Head of caudate nucleus (tissue), 42 donors: ENCODE measurements around the gene BAG5.
"Not testable (repeated sequence)": the region's sequence is repeated elsewhere in the genome, so short reads cannot be mapped to it uniquely, and the experiment has no call there.

Experiments
- DNase-seq, 42 donors: peaks; one replicate each; pipeline versions ENCODE4 v3.0.0 to v3.0.0-alpha.2; 2020 to 2021; ENCODE audit warnings: mixed read lengths in 7 of 42
- intact Hi-C: fragments of 100-400 bp; cut with DNase I; formaldehyde crosslinking; loops from one replicate; pipeline ENCODE4 v1.15.0; 2022

Gene BAG5

GRCh38 chr14:103529383-103530365 lies 32.8 kb downstream of the BAG5 start:
- DNase-seq, result peak in 3 of 42 donors; percentile 6 to 41 (median 28)
- intact Hi-C loops, result no loop called here

DNA sequence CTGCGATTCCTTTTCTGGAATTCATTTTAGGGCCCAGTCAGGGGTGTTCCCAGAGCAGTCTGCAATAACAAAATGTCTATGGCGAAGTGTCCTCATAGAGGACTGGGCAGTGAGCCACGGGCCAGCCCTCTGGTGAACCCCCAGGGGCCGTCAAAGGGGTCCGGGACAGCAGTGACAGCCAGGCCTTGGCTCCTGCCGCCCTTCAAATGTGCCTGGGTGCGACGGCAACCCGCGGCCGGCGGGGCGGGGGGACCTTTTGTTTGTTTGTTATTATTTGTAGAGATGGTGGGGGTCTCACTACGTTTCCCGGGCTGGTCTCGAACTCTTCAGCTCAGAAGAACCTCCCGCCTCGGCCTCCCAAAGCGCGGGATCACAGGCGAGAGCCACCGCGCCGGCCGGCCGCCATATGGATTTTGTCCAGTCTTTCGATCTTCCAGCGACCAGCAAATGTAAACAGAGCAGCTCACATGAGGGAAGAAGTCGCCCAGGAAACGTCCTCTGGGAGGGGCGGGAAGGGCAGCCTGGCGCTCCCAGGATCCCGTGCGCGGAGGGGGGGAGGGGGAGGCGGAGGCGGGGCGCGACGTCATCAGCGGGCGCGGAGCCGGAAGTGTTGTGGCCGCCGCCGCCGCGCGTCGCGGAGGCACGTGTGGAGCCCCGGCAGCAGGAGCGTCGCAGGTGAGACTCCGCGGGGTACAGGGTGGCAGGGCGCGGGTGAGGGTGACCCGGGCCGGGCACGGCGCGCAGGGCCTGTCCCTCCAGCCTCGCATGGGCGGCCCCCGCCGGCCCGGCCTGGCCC lies 33.7 kb downstream of the BAG5 start, which contains the start of gene TRMT61A:
Gene TRMT61A, plus strand, starts transcription at position 610 of the 796 bp plus-strand sequence. CDS start 783 bp downstream, outside the sequence.
- intact Hi-C loops, result no loop called here
- peak; percentile 77 to 95 (median 87) for DNase-seq

DNA sequence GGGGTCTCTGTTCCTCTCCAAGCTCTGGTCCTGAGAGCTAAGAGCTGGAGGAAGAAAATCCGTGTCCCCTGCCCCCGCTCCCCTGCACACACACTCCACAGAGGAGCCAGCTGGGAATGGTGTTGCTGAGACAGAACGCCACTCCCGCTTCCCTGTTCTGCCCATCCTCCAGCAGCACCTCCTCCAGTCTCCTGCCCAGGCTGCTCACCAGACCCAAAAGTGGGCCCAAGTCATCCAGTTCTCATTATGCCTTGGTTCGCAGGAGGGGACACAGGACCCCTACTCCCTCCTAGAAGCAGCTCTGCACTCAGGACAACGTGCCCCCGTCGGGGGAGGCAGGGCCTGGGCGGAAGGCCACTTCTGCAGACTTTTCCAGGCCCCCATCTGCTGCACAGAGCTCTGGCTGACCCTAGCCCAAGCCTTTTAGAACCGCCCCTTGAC lies 34.3 kb downstream of the BAG5 start:
- intact Hi-C loops, result no loop called here

DNA sequence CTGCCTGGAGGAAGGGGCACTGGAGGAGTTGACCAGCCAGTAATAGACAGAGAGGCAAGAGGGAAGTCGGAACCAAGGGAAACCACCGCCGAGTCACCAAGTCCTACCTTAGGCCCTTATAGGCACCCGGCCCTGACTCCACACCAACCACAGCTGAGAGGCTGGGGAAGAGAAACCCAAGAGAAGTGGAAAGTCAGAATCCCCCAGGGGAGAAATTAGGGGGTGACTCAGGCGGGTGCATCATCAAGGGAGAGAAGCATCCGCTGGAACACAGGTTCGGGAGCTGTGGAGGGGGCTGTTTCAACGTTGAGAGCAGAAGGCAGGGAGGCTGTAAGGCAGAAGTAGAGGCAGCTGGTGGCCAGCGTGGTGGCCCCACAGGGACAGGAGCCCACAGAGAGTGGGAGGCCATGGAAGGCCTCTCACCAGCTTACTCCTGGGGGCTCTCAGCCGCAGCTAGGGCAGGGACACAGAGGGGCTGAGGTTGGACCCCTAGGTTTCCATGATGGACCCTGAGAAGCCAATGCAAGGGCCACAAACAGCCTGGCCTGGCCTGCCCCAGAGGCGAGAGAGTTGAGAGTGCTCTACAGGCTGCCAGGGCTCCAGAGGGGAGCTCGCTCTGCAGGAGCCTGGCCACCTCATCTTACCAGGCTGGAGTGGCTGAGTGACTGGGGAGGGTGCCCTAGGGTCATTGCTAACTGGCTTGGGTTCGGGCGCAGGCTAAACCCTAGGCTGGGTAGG lies 34.9 kb downstream of the BAG5 start:
- intact Hi-C loops, result no loop called here
- DNase-seq, result peak in 2 of 42 donors; percentile 18 to 32

More for the DNA sequence above, 34.3 kb downstream of the BAG5 start:
- peak in 25 of 42 donors; percentile 39 to 81 (median 66) for DNase-seq

DNA sequence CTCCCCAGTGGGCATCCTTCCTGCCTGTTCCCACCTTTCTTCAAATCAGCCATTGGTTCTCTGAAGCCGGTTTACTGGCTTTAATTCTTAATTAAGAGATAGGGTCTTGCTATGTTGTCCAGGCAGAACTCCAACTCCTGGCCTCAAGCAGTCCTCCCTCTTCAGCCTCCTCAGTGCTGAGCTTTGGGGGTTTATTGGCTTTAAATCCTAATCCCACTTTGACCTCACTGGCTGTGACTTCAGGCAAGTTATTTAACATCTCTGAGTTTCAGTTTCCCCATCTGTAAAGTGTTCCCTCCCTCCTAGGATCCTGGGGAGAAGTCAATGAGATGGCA lies 35.6 kb downstream of the BAG5 start:
- no peak for DNase-seq
- intact Hi-C loops, result no loop called here

DNA sequence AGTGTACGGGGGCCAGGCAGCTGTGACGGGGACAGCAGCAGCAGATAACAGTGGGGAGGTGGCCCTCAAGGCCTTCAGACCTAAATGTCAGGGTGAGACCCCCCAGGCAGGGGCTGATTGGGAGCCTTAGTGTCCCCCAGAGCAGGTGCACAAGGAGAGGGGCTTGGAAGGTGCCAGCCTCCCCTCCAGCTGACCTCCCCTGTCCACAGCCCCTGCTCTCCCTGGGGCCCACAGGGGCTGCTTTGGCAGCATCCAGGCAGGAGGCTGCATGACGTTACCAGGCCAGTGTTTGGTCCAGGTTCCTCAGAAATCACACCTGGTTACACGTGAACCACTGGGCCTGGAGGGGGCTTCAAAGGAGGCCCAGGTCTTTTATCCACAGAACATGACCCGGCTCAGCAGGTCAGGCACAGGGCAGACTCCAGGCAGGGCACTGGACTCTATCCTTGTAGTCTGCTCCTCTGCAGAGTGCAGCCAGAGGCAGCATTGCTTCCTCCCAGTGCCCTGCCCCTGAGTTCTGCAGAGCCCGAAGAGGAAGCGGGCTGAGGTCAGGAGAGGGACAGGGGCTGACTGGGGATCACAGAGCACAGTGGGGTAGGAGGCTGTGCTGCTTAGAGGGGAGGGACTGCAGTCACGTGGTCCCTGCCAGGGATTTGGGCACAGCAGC lies 36.1 kb downstream of the BAG5 start:
- DNase-seq, result peak in 1 of 42 donors; percentile 17
- intact Hi-C loops, result no loop called here

DNA sequence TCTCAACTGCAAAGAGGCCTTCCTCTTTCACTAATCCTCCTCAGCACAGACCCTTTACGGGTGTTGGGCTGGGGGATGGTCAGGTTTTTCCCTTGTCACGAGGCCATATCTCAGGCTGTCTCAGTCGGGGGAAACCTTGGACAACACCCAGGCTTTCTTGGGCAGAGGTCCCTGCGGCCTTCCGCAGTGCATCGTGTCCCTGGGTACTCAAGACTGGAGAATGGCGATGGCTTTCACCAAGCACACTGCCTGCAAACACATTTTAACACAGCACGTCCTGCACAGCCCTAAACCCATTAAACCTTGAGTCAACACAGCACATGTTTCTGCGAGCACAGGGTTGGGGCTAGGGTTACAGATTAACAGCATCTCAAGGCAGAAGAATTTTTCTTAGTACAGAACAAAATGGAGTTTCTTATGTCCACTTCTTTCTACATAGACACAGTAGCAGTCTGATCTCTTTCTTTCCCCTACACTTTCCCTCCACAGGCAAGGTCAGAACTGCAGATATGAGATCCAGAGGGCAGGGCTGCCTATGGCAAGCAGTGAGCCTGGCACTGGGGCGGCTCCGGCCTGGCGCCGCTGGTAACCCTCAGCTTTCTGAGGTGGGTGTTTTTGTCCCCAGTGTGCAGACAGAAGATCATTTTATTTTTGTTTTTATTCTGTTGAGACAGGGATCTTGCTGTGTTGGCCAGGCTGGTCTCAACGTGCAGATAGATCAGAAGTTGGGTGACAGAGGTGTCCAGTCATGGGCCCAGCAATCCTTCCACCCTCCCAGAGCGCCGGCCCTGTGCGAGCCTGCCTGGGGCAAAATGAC lies 36.8 kb downstream of the BAG5 start:
- intact Hi-C loops, result not testable (repeated sequence)
- DNase-seq, result peak in 1 of 42 donors; percentile 17

- intact Hi-C loops, result no loop called here
- DNase-seq, result peak in 2 of 42 donors; percentile 9 to 17
Observed at GRCh38 chr14:103524002-103524935, 38.2 kb downstream of the BAG5 start.

GRCh38 chr14:103523575-103523954 lies 38.9 kb downstream of the BAG5 start:
- intact Hi-C loops, result no loop called here
- DNase-seq, result no peak

GRCh38 chr14:103522649-103523574 lies 39.5 kb downstream of the BAG5 start, which contains the start of gene CKB:
Gene CKB, minus strand, starts transcription at chr14:103522830. Its CDS starts 337 bp downstream, at chr14:103522493.
- DNase-seq, result peak; percentile 68 to 94 (median 89)
- intact Hi-C loops, result no loop called here

- DNase-seq, result peak in 4 of 42 donors; percentile 17 to 60 (median 27)
- intact Hi-C loops, result no loop called here
Observed at GRCh38 chr14:103521951-103522563, 40.4 kb downstream of the BAG5 start.

- peak in 21 of 42 donors; percentile 40 to 86 (median 66) for DNase-seq
- intact Hi-C loops, result no loop called here
Observed at GRCh38 chr14:103521438-103521950, 41.0 kb downstream of the BAG5 start.

GRCh38 chr14:103520657-103521437 lies 41.6 kb downstream of the BAG5 start:
- intact Hi-C loops, result no loop called here
- DNase-seq, result peak; percentile 64 to 94 (median 85)

DNA sequence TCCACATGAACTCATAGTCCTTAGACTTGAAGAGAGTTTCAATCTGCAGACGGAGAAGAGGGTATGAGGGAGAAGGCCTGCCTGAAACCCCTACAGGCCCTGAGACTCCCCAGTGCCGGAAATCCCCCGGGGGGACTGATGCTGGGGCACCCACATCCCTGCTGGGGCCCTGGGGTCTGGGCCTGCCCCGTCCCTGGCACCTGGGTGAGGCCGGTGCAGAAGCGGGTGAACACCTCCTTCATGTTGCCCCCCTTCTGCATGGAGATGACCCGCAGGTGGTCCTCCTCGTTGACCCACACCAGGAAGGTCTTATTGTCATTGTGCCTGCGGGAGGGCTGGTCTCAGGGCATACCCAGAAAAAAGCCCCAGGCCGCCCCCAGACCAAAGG lies 42.2 kb downstream of the BAG5 start:
- no peak for DNase-seq
- intact Hi-C loops, result no loop called here
